ENCODE measurements around the gene IRF7.
"Not testable (repeated sequence)": the region's sequence is repeated elsewhere in the genome, so short reads cannot be mapped to it uniquely, and the experiment has no call there.

IRF7 gene
- 50.3 to 89.3 (median 65.4) reads per million in 4 donors for total RNA-seq

- DNase-seq = peak; percentile 82 to 91 (median 84)
These were observed at the start of gene IRF7 for GRCh38 chr11:615504-616319. TSS of gene IRF7 (minus strand) at chr11:615950. CDS start at chr11:615364, 586 bp downstream.

- DNase-seq = no peak
These were observed 49.4 kb upstream of the IRF7 start for GRCh38 chr11:665062-665703.

GRCh38 chr11:662689-663274, 47.0 kb upstream of the IRF7 start:
- DNase-seq = peak in 2 of 5 donors; percentile 8 to 20

- no peak for DNase-seq
These were observed 45.1 kb upstream of the IRF7 start for GRCh38 chr11:660681-661444.

- no peak for DNase-seq
These were observed 44.5 kb upstream of the IRF7 start for GRCh38 chr11:660281-660680.

- no peak for DNase-seq
These were observed 43.9 kb upstream of the IRF7 start for GRCh38 chr11:659532-660085.

- no peak for DNase-seq
These were observed 42.0 kb upstream of the IRF7 start for GRCh38 chr11:657691-658126.

- DNase-seq = no peak
These were observed 41.1 kb upstream of the IRF7 start for GRCh38 chr11:656866-657265.

- DNase-seq = no peak
These were observed 40.7 kb upstream of the IRF7 start for GRCh38 chr11:656426-656825.

- no peak for DNase-seq
These were observed 39.4 kb upstream of the IRF7 start for GRCh38 chr11:655036-655726.

- not testable (repeated sequence) for DNase-seq
These were observed 38.7 kb upstream of the IRF7 start for GRCh38 chr11:654444-654843.

- DNase-seq = no peak
These were observed 38.1 kb upstream of the IRF7 start for GRCh38 chr11:653837-654236.

- DNase-seq = not testable (repeated sequence)
These were observed 37.4 kb upstream of the IRF7 start for GRCh38 chr11:653136-653535.

- no peak for DNase-seq
These were observed 34.7 kb upstream of the IRF7 start for GRCh38 chr11:650482-650881.

GRCh38 chr11:647672-648158, 32.0 kb upstream of the IRF7 start:
- not testable (repeated sequence) for DNase-seq

GRCh38 chr11:646214-646613, 30.5 kb upstream of the IRF7 start:
- DNase-seq = no peak

- no peak for DNase-seq
These were observed 29.8 kb upstream of the IRF7 start for GRCh38 chr11:645536-645935.

- no peak for DNase-seq
These were observed 28.3 kb upstream of the IRF7 start for GRCh38 chr11:643849-644738.

- DNase-seq = no peak
These were observed 27.6 kb upstream of the IRF7 start for GRCh38 chr11:643366-643765.

- no peak for DNase-seq
These were observed 26.1 kb upstream of the IRF7 start for GRCh38 chr11:641806-642370.

Data from T-helper 1 cell (primary cell).